ENCODE results near the gene CHRNA7. TPM values are rescaled to one million over a fixed set of nuclear protein-coding genes. Genes with fewer than 3 reads are reported as not detected.
"Not testable (repeated sequence)": the region's sequence is repeated elsewhere in the genome, so short reads cannot be mapped to it uniquely, and the experiment has no call there.

CHRNA7 gene
- total RNA-seq, 4 donors from 2014 or later = 0.23 to 6.1 (median 1.3) TPM

- H3K36me3 ChIP-seq = no peaks in the 10 kb centered on the region
- TF ChIP-seq POLR2A (IDR thresholded peaks at IDR 0.05) = no peak
- no peak for TF ChIP-seq EP300 (IDR thresholded peaks at IDR 0.05)
- TF ChIP-seq POLR2AphosphoS5 (IDR thresholded peaks at IDR 0.05) = no peak
- TF ChIP-seq CTCF (IDR thresholded peaks at IDR 0.05) = no peak
- no peaks in the 10 kb centered on the region for H3K4me1 ChIP-seq
- H3K4me3 ChIP-seq = no peak overlapping the region
- no peak overlapping the region for H3K27ac ChIP-seq
- no peaks in the 10 kb centered on the region for H3K27me3 ChIP-seq
- DNase-seq (ENCODE audit: low spot score in 2 of 2) = no peak
- no peaks in the 10 kb centered on the region for H3K9me3 ChIP-seq
- WGBS = 46% methylated on average over 5 of the region's 5 CpGs
These were observed 104.5 kb downstream of the CHRNA7 start for GRCh38 chr15:32134842-32135241.

GRCh38 chr15:32135335-32135734 lies 105.0 kb downstream of the CHRNA7 start:
- Histone ChIP-seq H3K27me3 (no peaks in the 10 kb centered on the region), H3K27ac (no peak overlapping the region), H3K4me3 (no peak overlapping the region), H3K4me1 (no peaks in the 10 kb centered on the region), H3K9me3 (no peaks in the 10 kb centered on the region), H3K36me3 (no peaks in the 10 kb centered on the region)
- no peak for DNase-seq (ENCODE audit: low spot score in 2 of 2)
- no peak for TF ChIP-seq POLR2AphosphoS5 (IDR thresholded peaks at IDR 0.05)
- TF ChIP-seq POLR2A (IDR thresholded peaks at IDR 0.05) = no peak
- TF ChIP-seq CTCF (IDR thresholded peaks at IDR 0.05) = no peak
- TF ChIP-seq EP300 (IDR thresholded peaks at IDR 0.05) = no peak
- WGBS = 53% methylated on average over 8 of the region's 8 CpGs

- not testable (repeated sequence) for H3K27ac ChIP-seq; H3K27me3 ChIP-seq; DNase-seq (ENCODE audit: low spot score in 2 of 2); H3K4me3 ChIP-seq; H3K4me1 ChIP-seq; H3K9me3 ChIP-seq; H3K36me3 ChIP-seq
- WGBS = 95% methylated on average over 10 of the region's 10 CpGs
These were observed 115.2 kb downstream of the CHRNA7 start for GRCh38 chr15:32145512-32145911.

- TF ChIP-seq CTCF (IDR thresholded peaks at IDR 0.05) = no peak
- no peak for TF ChIP-seq EP300 (IDR thresholded peaks at IDR 0.05)
- TF ChIP-seq POLR2AphosphoS5 (IDR thresholded peaks at IDR 0.05) = no peak
- TF ChIP-seq POLR2A (IDR thresholded peaks at IDR 0.05) = no peak
- DNase-seq (ENCODE audit: low spot score in 2 of 2) = peak in 1 of 2 donors; percentile 77
- H3K4me3 ChIP-seq = no peak overlapping the region
- H3K9me3 ChIP-seq = no peaks in the 10 kb centered on the region
- H3K4me1 ChIP-seq = no peaks in the 10 kb centered on the region
- 88% methylated on average over 15 of the region's 15 CpGs for WGBS
- H3K27ac ChIP-seq = no peak overlapping the region
- H3K36me3 ChIP-seq = no peaks in the 10 kb centered on the region
- no peaks in the 10 kb centered on the region for H3K27me3 ChIP-seq
These were observed 118.7 kb downstream of the CHRNA7 start for GRCh38 chr15:32148833-32149555.

- 67% methylated on average over 1 of the region's 1 CpG for WGBS
- no peaks in the 10 kb centered on the region for H3K36me3 ChIP-seq
- H3K4me3 ChIP-seq = no peak overlapping the region
- no peak overlapping the region for H3K27ac ChIP-seq
- H3K9me3 ChIP-seq = no peaks in the 10 kb centered on the region
- TF ChIP-seq CTCF (IDR thresholded peaks at IDR 0.05) = no peak
- TF ChIP-seq POLR2A (IDR thresholded peaks at IDR 0.05) = no peak
- no peak for TF ChIP-seq POLR2AphosphoS5 (IDR thresholded peaks at IDR 0.05)
- TF ChIP-seq EP300 (IDR thresholded peaks at IDR 0.05) = no peak
- DNase-seq (ENCODE audit: low spot score in 2 of 2) = no peak
- no peaks in the 10 kb centered on the region for H3K27me3 ChIP-seq
- no peaks in the 10 kb centered on the region for H3K4me1 ChIP-seq
These were observed 122.3 kb downstream of the CHRNA7 start for GRCh38 chr15:32152574-32152973.

GRCh38 chr15:32153868-32154623 lies 123.7 kb downstream of the CHRNA7 start:
- not testable (repeated sequence) for DNase-seq (ENCODE audit: low spot score in 2 of 2); H3K36me3 ChIP-seq; H3K27ac ChIP-seq; H3K9me3 ChIP-seq; H3K27me3 ChIP-seq; H3K4me3 ChIP-seq; H3K4me1 ChIP-seq
- no CpG with 5 or more reads among the region's 18 CpGs for WGBS

GRCh38 chr15:32162143-32162542 lies 131.8 kb downstream of the CHRNA7 start:
- H3K27ac ChIP-seq; H3K9me3 ChIP-seq; H3K4me1 ChIP-seq; H3K4me3 ChIP-seq; H3K27me3 ChIP-seq; H3K36me3 ChIP-seq; DNase-seq (ENCODE audit: low spot score in 2 of 2): not testable (repeated sequence)
- no CpG with 5 or more reads among the region's 2 CpGs for WGBS

- not testable (repeated sequence) for H3K9me3 ChIP-seq; H3K27me3 ChIP-seq; H3K4me1 ChIP-seq; H3K36me3 ChIP-seq; H3K27ac ChIP-seq; H3K4me3 ChIP-seq; DNase-seq (ENCODE audit: low spot score in 2 of 2)
- no CpG with 5 or more reads among the region's 7 CpGs for WGBS
These were observed 133.8 kb downstream of the CHRNA7 start for GRCh38 chr15:32164065-32164464.

- H3K4me3 ChIP-seq; H3K9me3 ChIP-seq; H3K27me3 ChIP-seq; DNase-seq (ENCODE audit: low spot score in 2 of 2); H3K27ac ChIP-seq; H3K36me3 ChIP-seq; H3K4me1 ChIP-seq: not testable (repeated sequence)
- no CpG with 5 or more reads among the region's 1 CpG for WGBS
These were observed 134.4 kb downstream of the CHRNA7 start for GRCh38 chr15:32164747-32165146.
